NCI-H2227 (cell line): ENCODE measurements around the gene TBATA.

ENCODE experiments used
- DNase-seq: peaks from one replicate; lab custom pipeline; 2025; ENCODE audit not compliant: unreplicated experiment; lab: John Stamatoyannopoulos, UW

TBATA gene

GRCh38 chr10:70747192-70747965 is 37.8 kb downstream of the TBATA start:
- DNase-seq, result no peak

GRCh38 chr10:70745555-70745954 is 39.6 kb downstream of the TBATA start:
- DNase-seq, result no peak

GRCh38 chr10:70744617-70745143 is 40.5 kb downstream of the TBATA start:
- no peak for DNase-seq

GRCh38 chr10:70743879-70744278 is 41.3 kb downstream of the TBATA start:
- DNase-seq, result no peak

GRCh38 chr10:70743430-70743788 is 41.8 kb downstream of the TBATA start:
- DNase-seq, result no peak

- DNase-seq, result no peak
These were observed 42.4 kb downstream of the TBATA start for GRCh38 chr10:70742537-70743429.

- no peak for DNase-seq
These were observed 44.5 kb downstream of the TBATA start for GRCh38 chr10:70740406-70741288.

GRCh38 chr10:70738761-70739121 is 46.4 kb downstream of the TBATA start:
- no peak for DNase-seq

GRCh38 chr10:70738006-70738760 is 47.0 kb downstream of the TBATA start:
- no peak for DNase-seq

GRCh38 chr10:70737250-70737649 is 47.9 kb downstream of the TBATA start:
- DNase-seq, result no peak

GRCh38 chr10:70736525-70736924 is 48.7 kb downstream of the TBATA start:
- no peak for DNase-seq

GRCh38 chr10:70735161-70735560 is 50.0 kb downstream of the TBATA start:
- no peak for DNase-seq

GRCh38 chr10:70733051-70733450 is 52.1 kb downstream of the TBATA start:
- no peak for DNase-seq

GRCh38 chr10:70732569-70732968 is 52.6 kb downstream of the TBATA start:
- DNase-seq, result no peak

- no peak for DNase-seq
These were observed 54.2 kb downstream of the TBATA start for GRCh38 chr10:70730955-70731354.

- DNase-seq, result peak; percentile 41
These were observed 55.3 kb downstream of the TBATA start for GRCh38 chr10:70729763-70730357.

GRCh38 chr10:70728328-70728727 is 56.8 kb downstream of the TBATA start:
- DNase-seq, result no peak

- no peak for DNase-seq
These were observed 58.2 kb downstream of the TBATA start for GRCh38 chr10:70726909-70727495.

GRCh38 chr10:70723771-70724170 is 61.4 kb downstream of the TBATA start:
- DNase-seq, result no peak
